ENCODE data around the gene PIK3R1.
A peak's percentile ranks its signal among the peaks of the same experiment; 100 is the strongest.

Gene PIK3R1

DNA sequence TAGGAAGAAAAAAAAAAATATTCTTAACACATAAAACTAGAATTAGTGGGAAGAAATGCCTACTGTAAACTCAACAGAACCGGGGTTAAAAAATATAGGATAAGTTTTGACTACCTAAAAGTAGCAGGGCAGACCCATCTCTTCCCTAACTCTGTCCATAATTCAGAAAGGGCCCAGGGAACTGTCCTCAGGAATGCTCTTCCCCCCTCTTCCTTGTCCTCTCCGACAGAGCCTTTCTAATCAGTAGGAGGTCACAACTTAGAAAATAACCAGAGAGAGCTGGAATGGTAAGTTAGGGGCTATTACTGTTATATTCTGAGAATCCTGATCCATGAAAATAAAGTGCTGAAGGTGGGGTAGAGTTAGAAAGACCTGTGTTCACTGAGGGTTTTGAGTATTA is 22.2 kb downstream of the PIK3R1 start:
- no peak for ATAC-seq (ENCODE audit: insufficient read depth, low read depth)

DNA sequence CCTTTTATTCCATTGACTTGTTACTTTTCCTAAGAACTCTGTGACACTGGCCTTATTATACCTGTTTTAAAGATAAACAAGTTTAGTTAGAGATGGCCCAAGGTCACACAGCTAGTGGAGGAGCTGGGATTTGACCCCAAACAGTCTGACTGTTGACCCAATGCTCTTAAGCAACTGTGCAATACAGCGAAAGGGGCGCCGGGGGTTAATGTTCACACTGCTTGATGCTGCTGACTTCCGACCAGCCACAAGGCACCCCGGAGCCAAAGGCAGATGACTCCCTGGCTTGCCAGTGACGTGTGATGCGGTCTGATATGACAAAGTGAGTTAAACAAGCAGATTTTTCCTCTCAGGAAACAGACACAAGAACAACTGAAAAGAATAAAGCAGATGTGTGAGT is 23.9 kb downstream of the PIK3R1 start:
- peak overlapping the region; percentile 38; the same call in 1 of the 2 replicates for H3K9ac ChIP-seq (ENCODE audit: low read depth, low read length)
- peaks cover 3% of the 10 kb centered on the region; the same call in 1 of the 2 replicates for H4K20me1 ChIP-seq (ENCODE audit: insufficient read depth, low read length)
- no peak for TF ChIP-seq EZH2 (IDR thresholded peaks at IDR 0.05; ENCODE audit: borderline replicate concordance, low read depth, low read length, severe bottlenecking)
- TF ChIP-seq, protein P1, sequence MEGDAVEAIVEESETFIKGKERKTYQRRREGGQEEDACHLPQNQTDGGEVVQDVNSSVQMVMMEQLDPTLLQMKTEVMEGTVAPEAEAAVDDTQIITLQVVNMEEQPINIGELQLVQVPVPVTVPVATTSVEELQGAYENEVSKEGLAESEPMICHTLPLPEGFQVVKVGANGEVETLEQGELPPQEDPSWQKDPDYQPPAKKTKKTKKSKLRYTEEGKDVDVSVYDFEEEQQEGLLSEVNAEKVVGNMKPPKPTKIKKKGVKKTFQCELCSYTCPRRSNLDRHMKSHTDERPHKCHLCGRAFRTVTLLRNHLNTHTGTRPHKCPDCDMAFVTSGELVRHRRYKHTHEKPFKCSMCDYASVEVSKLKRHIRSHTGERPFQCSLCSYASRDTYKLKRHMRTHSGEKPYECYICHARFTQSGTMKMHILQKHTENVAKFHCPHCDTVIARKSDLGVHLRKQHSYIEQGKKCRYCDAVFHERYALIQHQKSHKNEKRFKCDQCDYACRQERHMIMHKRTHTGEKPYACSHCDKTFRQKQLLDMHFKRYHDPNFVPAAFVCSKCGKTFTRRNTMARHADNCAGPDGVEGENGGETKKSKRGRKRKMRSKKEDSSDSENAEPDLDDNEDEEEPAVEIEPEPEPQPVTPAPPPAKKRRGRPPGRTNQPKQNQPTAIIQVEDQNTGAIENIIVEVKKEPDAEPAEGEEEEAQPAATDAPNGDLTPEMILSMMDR (IDR thresholded peaks at IDR 0.05; ENCODE audit: borderline replicate concordance, extremely low read depth, low read length, poor library complexity, severe bottlenecking), result peak; percentile 27
- peak overlapping the region; percentile 67 for H3K4me2 ChIP-seq (ENCODE audit: insufficient read depth, low read length)
- DNase-seq (peak; percentile 85), ATAC-seq (ENCODE audit: insufficient read depth, low read depth) (peak; percentile 99)
- H3K4me1 ChIP-seq (ENCODE audit: insufficient read depth, low read length), result peaks cover 79% of the 10 kb centered on the region
- H3K36me3 ChIP-seq (ENCODE audit: insufficient read depth, low read length), result peaks cover 19% of the 10 kb centered on the region
- H3K27me3 ChIP-seq (ENCODE audit: insufficient read depth, low read length, poor library complexity), result no peaks in the 10 kb centered on the region
- peak overlapping the region in 1 of 2 experiments; percentile 45; a peak in 2 of 4 replicates for H3K4me3 ChIP-seq (ENCODE audit: low read depth in 1 of 2, low read length in 2 of 2)
- H3K9me3 ChIP-seq (ENCODE audit: insufficient read depth, low read length, severe bottlenecking), result no peaks in the 10 kb centered on the region
- peak overlapping the region; percentile 45; the same call in 1 of the 2 replicates for H2AFZ ChIP-seq (ENCODE audit: low read depth, low read length)
- H3K79me2 ChIP-seq (ENCODE audit: insufficient read depth, low read length), result peaks cover 90% of the 10 kb centered on the region
- peak overlapping the region; percentile 86 for H3K27ac ChIP-seq (ENCODE audit: low read length)

More for the DNA sequence above, 22.2 kb downstream of the PIK3R1 start:
- no peaks in the 10 kb centered on the region for H3K27me3 ChIP-seq (ENCODE audit: insufficient read depth, low read length, poor library complexity)
- no peak for DNase-seq
- H3K27ac ChIP-seq (ENCODE audit: low read length), result peak overlapping the region; percentile 42
- peaks cover 92% of the 10 kb centered on the region for H3K79me2 ChIP-seq (ENCODE audit: insufficient read depth, low read length)
- peaks cover 16% of the 10 kb centered on the region for H4K20me1 ChIP-seq (ENCODE audit: insufficient read depth, low read length)
- no peak overlapping the region for H2AFZ ChIP-seq (ENCODE audit: low read depth, low read length)
- H3K4me2 ChIP-seq (ENCODE audit: insufficient read depth, low read length), result 0 out of 2 replicates have a peak overlapping the region, but pooled peaks have one; percentile 67
- no peaks in the 10 kb centered on the region for H3K9me3 ChIP-seq (ENCODE audit: insufficient read depth, low read length, severe bottlenecking)
- peaks cover 23% of the 10 kb centered on the region for H3K36me3 ChIP-seq (ENCODE audit: insufficient read depth, low read length)
- H3K4me3 ChIP-seq (ENCODE audit: low read depth in 1 of 2, low read length in 2 of 2), result no peak overlapping the region
- H3K9ac ChIP-seq (ENCODE audit: low read depth, low read length), result no peak overlapping the region
- peaks cover 67% of the 10 kb centered on the region for H3K4me1 ChIP-seq (ENCODE audit: insufficient read depth, low read length)
- TF ChIP-seq, protein P1 (IDR thresholded peaks at IDR 0.05; ENCODE audit: borderline replicate concordance, extremely low read depth, low read length, poor library complexity, severe bottlenecking), result no peak
- TF ChIP-seq EZH2 (IDR thresholded peaks at IDR 0.05; ENCODE audit: borderline replicate concordance, low read depth, low read length, severe bottlenecking), result no peak

DNA sequence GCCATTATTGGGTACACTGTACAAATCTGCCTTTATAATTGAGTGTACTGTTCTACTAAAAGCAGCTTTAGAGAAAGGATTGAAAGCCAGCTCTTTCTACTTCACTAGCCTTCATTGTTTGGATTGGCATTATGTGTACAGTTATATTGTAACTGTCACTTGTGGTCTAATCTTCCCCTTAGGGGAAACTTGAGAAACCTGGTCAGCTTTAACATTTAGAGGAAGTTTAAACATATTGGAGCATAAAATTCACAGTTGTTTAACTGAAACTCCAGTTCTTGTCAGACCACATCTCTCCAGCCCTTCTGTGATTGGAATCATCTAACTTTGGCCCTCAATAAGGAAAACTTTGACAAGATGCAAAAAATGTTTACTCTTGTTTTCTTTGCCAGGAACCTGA is 24.6 kb downstream of the PIK3R1 start:
- H3K4me3 ChIP-seq (ENCODE audit: low read depth in 1 of 2, low read length in 2 of 2), result no peak overlapping the region
- H3K79me2 ChIP-seq (ENCODE audit: insufficient read depth, low read length), result peaks cover 90% of the 10 kb centered on the region
- H4K20me1 ChIP-seq (ENCODE audit: insufficient read depth, low read length), result no peaks in the 10 kb centered on the region; the same call in 1 of the 2 replicates
- DNase-seq, result no peak
- no peak overlapping the region for H2AFZ ChIP-seq (ENCODE audit: low read depth, low read length)
- peak overlapping the region; percentile 38 for H3K9ac ChIP-seq (ENCODE audit: low read depth, low read length)
- TF ChIP-seq EZH2 (IDR thresholded peaks at IDR 0.05; ENCODE audit: borderline replicate concordance, low read depth, low read length, severe bottlenecking), result no peak
- TF ChIP-seq, protein P1 (IDR thresholded peaks at IDR 0.05; ENCODE audit: borderline replicate concordance, extremely low read depth, low read length, poor library complexity, severe bottlenecking), result no peak
- peak overlapping the region; percentile 86 for H3K27ac ChIP-seq (ENCODE audit: low read length)
- peaks cover 77% of the 10 kb centered on the region for H3K4me1 ChIP-seq (ENCODE audit: insufficient read depth, low read length)
- peak overlapping the region; percentile 67 for H3K4me2 ChIP-seq (ENCODE audit: insufficient read depth, low read length)
- no peaks in the 10 kb centered on the region for H3K27me3 ChIP-seq (ENCODE audit: insufficient read depth, low read length, poor library complexity)
- ATAC-seq (ENCODE audit: insufficient read depth, low read depth), result peak; percentile 22; the same call in 1 of the 3 replicates
- H3K36me3 ChIP-seq (ENCODE audit: insufficient read depth, low read length), result peaks cover 16% of the 10 kb centered on the region
- H3K9me3 ChIP-seq (ENCODE audit: insufficient read depth, low read length, severe bottlenecking), result no peaks in the 10 kb centered on the region
